GM18519 (cell line): ENCODE measurements around the gene OR10J5.
"Not testable (repeated sequence)": the region's sequence is repeated elsewhere in the genome, so short reads cannot be mapped to it uniquely, and the experiment has no call there.

Experiments used
- ATAC-seq: cut with Tn5 transposase; IDR thresholded peaks from one replicate; pipeline ENCODE4 v1.9.1; 2021; ENCODE audit warnings: mild to moderate bottlenecking, moderate library complexity; ENCODE audit not compliant: unreplicated experiment, low FRiP score

The OR10J5 gene, protein sequence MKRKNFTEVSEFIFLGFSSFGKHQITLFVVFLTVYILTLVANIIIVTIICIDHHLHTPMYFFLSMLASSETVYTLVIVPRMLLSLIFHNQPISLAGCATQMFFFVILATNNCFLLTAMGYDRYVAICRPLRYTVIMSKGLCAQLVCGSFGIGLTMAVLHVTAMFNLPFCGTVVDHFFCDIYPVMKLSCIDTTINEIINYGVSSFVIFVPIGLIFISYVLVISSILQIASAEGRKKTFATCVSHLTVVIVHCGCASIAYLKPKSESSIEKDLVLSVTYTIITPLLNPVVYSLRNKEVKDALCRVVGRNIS

DNA sequence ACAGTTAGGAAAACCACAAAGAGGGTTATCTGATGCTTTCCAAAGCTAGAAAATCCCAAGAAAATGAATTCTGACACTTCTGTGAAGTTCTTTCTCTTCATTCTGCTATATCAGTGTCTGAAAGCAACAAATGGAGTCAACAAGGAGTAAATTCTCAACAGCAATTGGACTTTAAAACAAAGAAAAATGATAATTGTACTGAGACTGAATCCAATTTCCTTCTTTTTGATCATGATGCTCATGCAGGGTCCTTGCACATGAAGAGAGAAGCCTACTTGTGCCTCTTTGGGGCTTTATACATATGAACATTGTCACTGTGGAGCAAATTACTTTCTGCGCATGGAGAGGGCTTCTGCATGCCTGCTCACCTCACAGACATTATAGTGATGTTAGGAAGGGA lies at the start of gene OR10J5:
TSS of gene OR10J5 (minus strand) at position 101 of the 400 bp plus-strand sequence. CDS start at position 101, 0 bp downstream.
- ATAC-seq = no peak

DNA sequence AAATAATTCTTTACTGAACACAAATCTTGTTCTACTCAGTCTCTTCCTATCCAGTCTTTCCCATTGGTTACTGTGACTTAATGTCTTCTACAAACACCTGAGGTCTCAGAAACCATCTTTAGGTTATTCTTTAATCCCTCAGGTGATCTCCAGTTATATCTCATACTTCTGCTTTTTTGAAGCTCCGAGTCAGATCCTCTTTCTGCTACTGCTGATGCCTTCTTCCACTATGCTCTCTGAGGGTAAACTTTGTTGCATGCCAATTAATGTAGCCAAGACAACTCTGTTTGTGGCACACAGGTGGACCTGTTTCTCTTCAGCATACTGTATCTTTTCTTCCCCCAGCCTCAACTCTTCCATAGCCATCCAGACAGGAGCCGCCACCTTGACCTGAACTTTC lies 48.7 kb upstream of the OR10J5 start:
- no peak for ATAC-seq

DNA sequence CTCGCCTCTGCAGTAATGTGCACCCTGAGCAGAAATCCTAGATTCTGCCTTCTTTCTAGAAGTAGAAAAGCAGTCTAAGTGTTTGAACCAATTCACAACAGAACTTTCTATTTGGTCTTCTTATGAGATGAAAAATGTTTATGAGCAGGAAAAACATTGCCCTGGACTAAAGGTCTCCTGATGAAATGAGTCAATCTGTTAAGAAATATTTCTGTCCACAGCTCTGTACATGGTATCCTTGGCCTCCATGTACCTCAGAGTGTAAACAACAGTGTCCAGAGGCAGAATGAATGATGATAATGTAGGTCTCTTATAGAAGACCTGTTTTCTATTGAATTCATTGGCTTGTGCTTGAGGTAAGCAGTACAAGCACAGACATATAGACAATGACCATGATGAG lies 45.6 kb upstream of the OR10J5 start:
- ATAC-seq = no peak

DNA sequence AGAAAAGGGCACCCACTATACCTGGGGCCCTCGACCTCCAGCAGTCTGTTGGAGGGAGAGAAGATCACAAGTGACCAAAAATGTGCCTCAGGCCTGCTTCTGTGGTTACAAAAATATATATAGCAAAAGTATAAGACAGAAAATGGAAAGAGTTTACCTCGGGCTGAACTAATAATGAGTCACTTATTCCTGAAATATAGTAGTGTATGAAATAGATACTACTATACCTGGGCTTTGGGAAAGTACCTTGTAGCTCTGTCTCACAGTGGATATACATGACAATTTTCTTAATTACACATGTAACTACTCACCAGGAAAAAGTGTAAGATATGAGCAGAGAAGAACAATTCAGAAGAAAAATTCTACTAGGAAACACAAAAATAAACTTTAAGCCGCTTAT lies 44.5 kb upstream of the OR10J5 start:
- peak; percentile 46 for ATAC-seq

DNA sequence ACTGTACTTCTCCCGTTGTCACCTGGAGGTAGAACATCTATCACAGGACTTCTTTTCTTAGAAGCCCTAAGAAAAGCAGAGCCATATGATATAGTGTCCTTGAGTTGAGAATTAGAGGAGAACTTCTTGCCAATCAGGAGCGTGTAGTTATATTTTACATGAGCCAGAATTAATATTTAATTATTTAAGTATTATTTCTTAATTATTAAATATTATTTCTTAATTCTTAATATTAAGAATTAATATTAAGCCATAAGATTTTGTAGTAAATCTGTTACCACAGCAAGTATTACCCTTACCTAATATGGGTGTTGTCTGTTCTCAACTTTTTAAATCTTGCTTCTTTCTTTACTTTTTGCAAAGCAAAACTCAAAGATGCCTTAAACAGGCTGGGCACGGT lies 41.6 kb upstream of the OR10J5 start:
- ATAC-seq = no peak

DNA sequence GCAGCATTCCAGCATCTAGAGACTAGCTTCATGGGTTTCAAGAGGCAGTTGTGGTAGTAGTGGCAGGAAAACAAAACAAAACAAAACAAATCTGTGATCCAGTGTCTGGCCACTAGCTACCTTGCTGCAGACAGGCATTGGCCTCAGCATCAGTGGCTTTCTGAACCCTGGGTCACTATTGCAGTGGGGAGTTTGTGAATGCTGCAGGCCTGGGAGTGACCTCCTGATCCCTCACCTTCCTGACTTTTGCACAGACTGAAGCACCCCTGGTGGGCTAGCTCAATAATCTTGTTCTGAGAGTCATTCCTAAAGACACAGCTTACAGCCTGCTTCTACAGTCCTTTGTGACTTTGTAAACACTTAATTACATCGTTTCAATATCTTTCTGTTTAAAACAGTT lies 26.9 kb upstream of the OR10J5 start:
- ATAC-seq = no peak

DNA sequence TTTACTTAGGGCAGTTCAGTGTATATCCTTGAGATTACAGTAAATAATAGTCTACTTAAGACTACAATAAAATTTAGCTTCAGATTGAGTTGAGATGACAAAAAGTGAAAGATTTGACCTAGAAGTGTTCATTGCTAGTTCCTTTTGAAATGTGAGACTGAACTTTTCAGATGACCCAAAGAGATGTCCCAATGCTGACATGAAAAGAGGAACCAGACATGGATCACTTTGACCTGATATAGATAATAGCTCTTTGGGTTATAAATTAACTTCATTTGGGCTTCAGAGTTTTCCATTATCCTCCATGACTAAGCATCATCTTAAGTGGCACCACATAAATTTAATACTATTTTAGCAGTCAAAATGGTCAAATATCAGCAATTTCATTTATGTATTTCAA lies 25.7 kb upstream of the OR10J5 start:
- no peak for ATAC-seq

DNA sequence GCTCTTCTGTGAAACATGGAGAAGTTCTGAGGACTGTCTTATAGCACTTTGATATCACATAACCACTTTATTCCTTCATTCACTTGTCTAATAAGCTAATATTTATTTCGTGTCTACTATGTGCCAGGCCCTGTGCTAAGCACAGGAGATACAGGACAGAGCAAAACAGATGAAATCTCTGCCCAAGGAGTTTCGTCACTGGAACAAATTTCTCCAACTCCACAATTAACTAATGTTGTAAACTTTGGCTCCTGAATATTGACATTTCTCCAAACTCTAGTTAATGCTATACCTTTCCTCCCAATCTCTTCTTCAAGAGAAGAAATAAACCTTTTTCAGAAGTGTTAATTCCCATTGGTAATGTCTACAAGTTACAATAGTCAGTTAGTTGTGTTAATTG lies 24.8 kb upstream of the OR10J5 start:
- ATAC-seq = no peak

DNA sequence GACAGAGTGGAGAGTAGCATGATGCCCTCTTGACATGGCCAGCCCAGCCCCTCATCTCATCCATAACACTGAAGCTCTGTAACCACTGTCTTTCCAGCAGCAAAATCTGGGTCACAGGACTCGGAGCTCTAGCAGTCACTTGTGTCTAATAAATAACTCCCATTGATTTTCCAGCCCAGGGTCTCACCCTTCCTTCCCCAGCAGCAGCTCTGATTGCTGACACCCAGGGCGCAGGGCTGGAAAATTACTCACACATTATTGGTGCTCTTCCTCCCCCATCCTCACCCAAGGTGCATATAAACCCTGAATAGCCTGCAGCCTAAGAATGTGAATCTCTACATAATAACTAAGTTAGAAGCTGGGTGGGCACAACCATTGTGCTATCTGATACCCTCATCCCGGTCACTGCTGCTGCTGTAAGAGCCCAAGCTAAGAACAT lies 21.1 kb upstream of the OR10J5 start:
- no peak for ATAC-seq

DNA sequence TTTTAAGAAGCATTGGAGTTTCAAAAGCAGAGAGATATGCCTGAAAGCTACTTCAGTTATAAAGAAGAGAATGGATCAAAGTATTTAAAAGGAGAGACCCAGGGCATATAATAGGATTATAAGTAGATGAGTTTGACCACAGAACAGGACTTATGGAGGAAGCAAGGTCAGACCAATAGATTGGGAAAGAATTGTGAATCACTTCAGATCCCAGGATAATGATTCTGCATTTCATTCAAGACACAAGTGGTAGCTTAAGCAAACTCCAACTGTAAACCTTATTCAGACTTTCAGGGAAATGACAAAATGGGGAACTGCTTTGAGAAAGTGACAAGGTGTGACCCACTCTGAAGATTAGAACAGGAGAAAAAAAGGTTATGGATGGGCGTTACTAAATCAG lies 18.9 kb upstream of the OR10J5 start:
- no peak for ATAC-seq

DNA sequence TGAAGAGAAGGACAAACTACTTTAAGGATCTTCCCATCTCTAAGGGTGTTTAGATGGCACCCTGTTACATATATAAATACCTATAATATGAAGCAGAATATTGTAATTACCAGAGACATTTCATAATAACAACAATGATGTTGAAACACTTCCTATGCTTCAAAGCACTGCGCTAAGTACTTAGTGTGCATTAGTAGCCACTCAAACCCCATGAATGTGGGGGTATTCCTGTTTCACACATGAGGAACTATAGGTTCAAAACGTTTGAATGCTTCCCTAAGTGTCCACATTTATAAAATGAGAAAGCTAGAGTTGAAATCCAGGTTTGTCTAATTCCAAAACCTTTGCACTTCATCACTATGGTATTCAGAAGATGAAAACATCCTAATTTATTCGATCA lies 18.5 kb upstream of the OR10J5 start:
- no peak for ATAC-seq

DNA sequence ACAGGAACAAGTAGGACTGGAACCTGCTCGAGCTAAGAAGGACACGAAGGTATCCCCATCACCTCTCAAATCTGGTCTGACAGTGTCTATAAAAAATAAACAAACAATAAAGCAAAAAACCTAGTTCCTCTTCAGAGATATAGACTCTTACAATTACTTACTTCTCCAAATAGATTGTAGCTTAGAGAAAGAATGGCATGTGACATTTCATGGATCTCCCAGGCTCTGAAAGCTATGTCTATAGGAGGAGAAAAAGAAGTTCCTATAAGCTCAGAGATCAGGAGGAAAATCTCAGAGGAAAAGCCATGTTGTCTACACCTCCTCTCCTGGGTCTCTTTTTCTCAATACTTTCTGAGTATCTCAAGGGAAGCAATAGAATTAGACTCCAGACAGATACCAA lies 12.3 kb upstream of the OR10J5 start:
- no peak for ATAC-seq

DNA sequence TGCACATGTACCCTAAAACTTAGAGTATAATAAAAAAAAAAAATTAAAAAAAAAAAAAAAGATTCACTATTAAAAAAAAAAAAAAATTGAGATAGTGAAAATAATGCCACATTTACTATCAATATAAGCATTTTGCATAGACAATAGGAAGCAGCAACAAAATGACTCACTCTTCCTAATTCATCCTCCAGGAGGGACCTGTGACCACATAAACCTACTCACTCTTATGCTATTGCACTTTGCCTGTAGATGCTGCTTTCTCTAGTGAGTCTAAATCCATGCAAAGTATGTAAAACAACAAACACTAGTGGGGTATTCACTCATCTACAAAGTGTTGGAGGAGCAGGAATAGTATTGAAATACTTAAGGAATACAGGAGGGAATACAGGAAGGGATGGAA lies 2.9 kb downstream of the OR10J5 start:
- ATAC-seq = no peak

DNA sequence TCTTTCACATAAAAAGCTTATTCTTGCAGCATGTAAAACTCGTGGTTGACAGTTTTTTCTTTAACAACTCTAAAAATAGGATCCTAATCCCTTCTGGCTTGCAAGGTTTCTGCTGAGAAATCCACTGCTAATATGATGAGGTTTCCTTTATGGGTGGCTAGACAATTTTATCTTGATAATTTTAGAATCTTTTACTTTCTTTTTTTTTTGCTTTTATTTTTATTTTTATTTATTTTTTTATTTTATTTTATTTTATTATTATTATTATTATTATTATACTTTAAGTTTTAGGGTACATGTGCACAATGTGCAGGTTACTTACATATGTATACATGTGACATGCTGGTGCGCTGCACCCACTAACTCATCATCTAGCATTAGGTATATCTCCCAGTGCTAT lies 11.0 kb downstream of the OR10J5 start:
- not testable (repeated sequence) for ATAC-seq

DNA sequence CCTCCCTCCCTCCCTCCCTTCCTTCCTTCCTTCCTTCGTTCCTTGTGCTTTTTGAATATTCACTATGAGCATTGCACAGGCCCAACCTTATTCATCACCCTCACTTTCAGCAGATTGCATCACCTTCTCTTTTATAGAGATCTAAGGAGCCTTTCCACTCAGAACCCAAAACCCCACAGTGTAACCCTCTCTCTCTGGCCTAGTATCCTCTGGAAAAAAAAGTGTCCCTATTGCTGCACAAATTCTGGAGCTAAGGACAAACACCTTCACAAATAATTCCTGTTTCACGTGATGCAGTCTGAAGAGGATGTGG lies 25.6 kb downstream of the OR10J5 start:
- no peak for ATAC-seq

DNA sequence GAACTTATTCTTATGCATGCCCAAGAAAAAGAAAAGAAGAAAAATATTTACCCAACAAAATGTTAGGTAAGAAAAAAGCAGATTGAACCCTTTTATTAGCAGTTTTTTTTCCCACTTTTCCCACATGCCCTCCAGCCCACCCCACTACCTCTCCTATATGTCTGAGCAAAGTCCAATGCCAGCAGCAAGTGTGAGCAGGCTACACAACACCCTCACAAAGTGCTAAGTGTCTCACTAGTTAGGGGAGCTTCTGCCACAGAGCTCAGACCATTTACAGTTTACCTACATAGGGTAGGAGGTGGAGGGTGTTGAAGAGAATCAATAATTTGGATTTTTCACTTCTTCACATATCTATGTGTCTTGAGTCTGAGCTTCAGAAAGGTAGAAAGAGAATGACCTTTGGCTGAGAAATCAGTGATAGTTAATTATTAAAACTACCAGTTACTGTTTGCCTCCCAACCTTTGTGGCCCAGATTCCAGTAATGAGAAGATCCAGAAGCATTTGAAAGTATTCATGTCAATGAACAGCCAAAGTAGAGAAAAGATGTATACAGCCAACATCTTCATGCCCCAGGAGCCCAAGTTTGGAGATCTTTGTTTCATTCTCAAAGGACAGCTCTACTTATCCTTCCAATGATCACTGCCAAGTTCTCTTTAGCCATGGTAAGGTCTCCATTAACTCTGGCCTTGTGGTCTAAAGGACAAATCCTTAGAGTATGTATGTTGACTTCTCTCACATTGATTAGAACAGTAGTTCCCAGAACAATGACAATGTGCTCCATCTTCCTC lies 26.2 kb downstream of the OR10J5 start:
- ATAC-seq = no peak

DNA sequence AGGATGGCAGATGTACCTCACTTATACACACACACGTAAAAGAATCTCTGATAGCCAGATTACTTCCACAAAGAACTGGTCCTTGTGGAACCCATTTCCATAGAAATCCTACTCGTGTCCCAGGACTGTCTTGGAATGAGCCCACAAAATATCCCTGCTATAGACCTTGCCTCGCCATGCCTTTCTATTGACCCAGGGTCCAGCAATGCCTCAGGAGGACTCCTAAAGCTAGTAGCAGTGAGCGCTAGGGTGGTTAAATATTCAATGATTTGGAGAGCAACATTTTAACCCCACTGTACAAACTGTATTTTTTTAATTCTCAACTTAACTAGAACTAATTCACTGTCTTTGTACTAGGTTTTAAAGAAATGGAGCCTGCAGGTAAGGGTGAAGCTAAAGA lies 26.9 kb downstream of the OR10J5 start:
- ATAC-seq = no peak

DNA sequence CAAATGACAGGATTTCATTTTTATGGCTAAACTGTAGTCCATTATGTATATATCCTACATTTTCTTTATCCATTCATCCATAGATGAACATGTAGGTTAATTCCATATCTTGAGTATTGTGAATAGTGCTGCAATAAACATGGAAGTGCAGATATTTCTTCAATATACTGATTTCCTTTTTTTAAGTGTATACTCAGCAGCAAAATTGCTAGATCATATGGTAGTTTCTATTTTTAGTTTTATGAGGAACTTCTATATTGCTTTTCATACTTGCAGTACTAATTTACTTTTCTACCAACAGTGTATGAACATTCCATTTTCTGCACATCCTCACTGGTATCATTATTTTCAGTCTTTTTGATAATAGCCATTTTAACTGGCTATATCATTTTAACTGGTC lies 30.1 kb downstream of the OR10J5 start:
- no peak for ATAC-seq

DNA sequence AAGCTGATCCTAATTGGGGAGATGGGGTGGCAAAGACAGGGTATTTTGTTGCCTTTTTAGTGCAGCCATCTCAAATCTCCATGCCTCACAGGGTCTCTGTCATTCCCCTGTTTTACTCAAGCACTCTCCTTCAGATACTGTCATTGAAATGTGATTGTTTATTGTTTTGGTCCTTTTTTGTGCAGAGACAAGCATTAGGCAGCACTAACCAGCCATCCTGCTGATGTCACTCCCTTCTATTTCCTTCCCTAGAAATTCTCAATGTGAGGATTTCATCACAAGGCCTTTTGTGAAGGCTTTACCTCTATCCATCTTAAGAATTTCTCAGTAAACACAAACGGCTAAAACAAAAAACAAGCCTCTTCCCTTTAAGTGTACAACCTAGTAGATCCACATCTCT lies 34.7 kb downstream of the OR10J5 start:
- no peak for ATAC-seq

DNA sequence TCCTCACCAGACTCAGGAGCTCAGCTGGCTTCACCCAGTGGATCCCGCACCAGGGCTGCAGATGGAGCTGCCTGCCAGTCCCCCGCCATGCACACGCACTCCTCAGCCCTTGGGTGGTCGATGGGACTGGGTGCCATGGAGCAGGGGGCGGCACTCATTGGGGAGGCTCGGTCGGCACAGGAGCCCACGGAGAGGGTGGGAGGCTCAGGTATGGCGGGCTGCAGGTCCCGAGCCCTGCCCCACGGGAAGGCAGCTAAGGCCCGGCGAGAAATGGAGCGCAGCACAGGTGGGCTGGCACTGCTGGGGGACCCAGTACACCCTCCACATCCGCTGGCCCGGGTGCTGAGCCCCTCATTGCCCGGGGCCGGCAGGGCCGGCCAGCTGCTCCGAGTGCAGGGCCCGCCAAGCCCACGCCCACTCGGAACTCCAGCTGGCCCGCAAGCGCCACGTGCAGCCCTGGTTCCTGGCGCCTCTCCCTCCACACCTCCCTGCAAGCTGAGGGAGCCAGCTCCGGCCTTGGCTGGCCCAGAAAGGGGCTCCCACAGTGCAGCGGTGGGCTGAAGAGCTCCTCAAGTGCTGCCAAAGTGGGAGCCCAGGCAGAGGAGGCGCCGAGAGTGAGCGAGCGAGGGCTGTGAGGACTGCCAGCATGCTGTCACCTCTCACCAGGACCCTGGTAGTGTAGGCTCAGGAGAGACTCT lies 41.1 kb downstream of the OR10J5 start:
- not testable (repeated sequence) for ATAC-seq

DNA sequence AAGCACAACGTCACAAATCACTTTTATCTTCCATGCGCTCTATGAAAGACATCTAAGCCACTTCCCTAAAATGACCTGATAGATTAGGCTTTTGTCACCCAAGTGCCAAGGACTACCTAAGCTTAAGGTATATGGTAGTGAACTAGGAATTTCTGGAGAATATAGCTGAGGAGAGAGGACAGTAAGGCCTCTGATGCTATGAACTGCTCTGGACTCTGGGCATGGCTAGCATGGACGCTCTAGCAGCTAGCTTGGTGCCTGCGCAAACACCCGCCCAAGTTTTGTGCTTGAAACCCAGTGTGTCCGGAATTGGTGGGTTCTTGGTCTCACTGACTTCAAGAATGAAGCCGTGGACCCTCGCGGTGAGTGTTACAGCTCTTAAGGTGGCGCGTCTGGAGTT lies 42.5 kb downstream of the OR10J5 start:
- ATAC-seq = no peak
